Measurements from ENCODE around the gene PNPLA3. TPM values are rescaled to one million over a fixed set of nuclear protein-coding genes. Genes with fewer than 3 reads are reported as not detected.

PNPLA3 gene
- total and polyA plus RNA-seq, 9 of the 15 experiments (the other 6 are each of a cell fraction or from before 2014, with no cell fraction given): 0.20 to 0.48 (median 0.38) TPM; not detected in 6

DNA sequence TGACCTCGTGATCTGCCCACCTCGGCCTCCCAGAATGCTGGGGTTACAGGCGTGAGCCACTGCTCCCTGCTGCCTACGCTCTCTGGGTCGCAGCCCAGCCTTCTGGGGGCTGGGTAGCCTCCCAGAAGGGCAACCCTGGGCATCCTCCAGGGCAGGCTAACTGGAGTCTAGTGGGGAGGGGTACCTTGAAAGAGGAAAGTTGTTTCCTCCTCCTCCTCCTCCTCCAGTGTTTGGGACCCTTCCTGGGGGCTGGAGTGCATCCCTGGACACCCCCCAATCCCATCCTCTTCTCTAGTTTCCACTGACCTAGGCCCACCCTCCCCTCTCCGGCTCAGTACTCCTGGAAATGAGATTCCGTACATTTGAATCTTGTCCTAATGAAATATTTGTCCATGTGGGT, 1.3 kb downstream of the PNPLA3 start:
- CTCF ChIA-PET (ENCODE audit: low intra/inter-chr PET ratio): no interaction called here
- intact Hi-C loops (cut with micrococcal nuclease): no loop called here

More for the DNA sequence above, 1.3 kb downstream of the PNPLA3 start:
- WGBS (ENCODE audit: insufficient coverage, low coverage, missing lambda C conversion rate): 49% methylated on average over 2 of the region's 7 CpGs
- no peak overlapping the region for H2AFZ ChIP-seq (ENCODE audit: low read depth, low read length)
- no peaks in the 10 kb centered on the region for H3K9me1 ChIP-seq (ENCODE audit: control insufficient read depth, insufficient read depth, low read length)
- no peak overlapping the region for H3K9ac ChIP-seq (ENCODE audit: insufficient read depth in 1 of 2, low read depth in 2 of 2, low read length in 2 of 2)
- H3K9me3 ChIP-seq (replicated peaks; ENCODE audit: control insufficient read depth, insufficient read depth, low read depth, low read length): no peaks in the 10 kb centered on the region
- no peak for FAIRE-seq
- H3K4me1 ChIP-seq (replicated peaks in 1 of 2; ENCODE audit: control insufficient read depth in 2 of 2, insufficient read depth in 2 of 2, low read length in 2 of 2): peaks cover 2 to 9% of the 10 kb centered on the region in 2 experiments; a peak in 3 of 5 replicates
- TF ChIP-seq HIVEP1 (CRISPR knock-in tag; IDR thresholded peaks at IDR 0.05) (no peak), ZNF184 (CRISPR knock-in tag; IDR thresholded peaks at IDR 0.05) (no peak), HNRNPL (IDR thresholded peaks at IDR 0.05; ENCODE audit: low read depth, low read length) (no peak), ETS1 (conservative IDR thresholded peaks at IDR 0.05; ENCODE audit: control insufficient read depth, low read depth, low read length) (no peak), ARNT (IDR thresholded peaks at IDR 0.05) (no peak), ZBED1 (IDR thresholded peaks at IDR 0.05) (no peak), TOE1 (IDR thresholded peaks at IDR 0.05; ENCODE audit: borderline replicate concordance) (no peak), TOE1 (CRISPR knock-in tag; IDR thresholded peaks at IDR 0.05; ENCODE audit: borderline replicate concordance, low read depth) (no peak), IRF2 (CRISPR knock-in tag; IDR thresholded peaks at IDR 0.05) (no peak), LCOR (CRISPR knock-in tag; IDR thresholded peaks at IDR 0.05) (no peak), SLC30A9 (CRISPR knock-in tag; IDR thresholded peaks at IDR 0.05) (no peak), EWSR1 (IDR thresholded peaks at IDR 0.05; ENCODE audit: borderline replicate concordance, low read depth, partially characterized antibody) (no peak)
- TF ChIP-seq, protein P1, sequence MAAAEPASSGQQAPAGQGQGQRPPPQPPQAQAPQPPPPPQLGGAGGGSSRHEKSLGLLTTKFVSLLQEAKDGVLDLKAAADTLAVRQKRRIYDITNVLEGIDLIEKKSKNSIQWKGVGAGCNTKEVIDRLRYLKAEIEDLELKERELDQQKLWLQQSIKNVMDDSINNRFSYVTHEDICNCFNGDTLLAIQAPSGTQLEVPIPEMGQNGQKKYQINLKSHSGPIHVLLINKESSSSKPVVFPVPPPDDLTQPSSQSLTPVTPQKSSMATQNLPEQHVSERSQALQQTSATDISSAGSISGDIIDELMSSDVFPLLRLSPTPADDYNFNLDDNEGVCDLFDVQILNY (CRISPR knock-in tag; IDR thresholded peaks at IDR 0.05): no peak
- TF ChIP-seq, protein P2, sequence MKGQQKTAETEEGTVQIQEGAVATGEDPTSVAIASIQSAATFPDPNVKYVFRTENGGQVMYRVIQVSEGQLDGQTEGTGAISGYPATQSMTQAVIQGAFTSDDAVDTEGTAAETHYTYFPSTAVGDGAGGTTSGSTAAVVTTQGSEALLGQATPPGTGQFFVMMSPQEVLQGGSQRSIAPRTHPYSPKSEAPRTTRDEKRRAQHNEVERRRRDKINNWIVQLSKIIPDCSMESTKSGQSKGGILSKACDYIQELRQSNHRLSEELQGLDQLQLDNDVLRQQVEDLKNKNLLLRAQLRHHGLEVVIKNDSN (CRISPR knock-in tag; IDR thresholded peaks at IDR 0.05): no peak
- no peak overlapping the region for H3K4me2 ChIP-seq (ENCODE audit: insufficient read depth, low read length)
- peaks cover 6 to 19% of the 10 kb centered on the region in 2 experiments; a peak in 4 of 5 replicates for H3K27me3 ChIP-seq (ENCODE audit: control insufficient read depth in 2 of 2, insufficient read depth in 2 of 2, low read length in 2 of 2)
- H3K4me3 ChIP-seq: no peak overlapping the region
- no peak for ATAC-seq
- BruUV-seq (replicated peaks): no TSS peak
- no peak for DNase-seq (ENCODE audit: extremely low read depth in 1 of 4, low spot score in 3 of 4)
- no peak overlapping the region for H3K27ac ChIP-seq (ENCODE audit: extremely low read depth, low read depth, low read length)
- in situ Hi-C loops (cut with MboI): no loop called here
- POLR2A ChIA-PET: no interaction called here
- H3K36me3 ChIP-seq (ENCODE audit: control insufficient read depth, insufficient read depth, low read length): no peaks in the 10 kb centered on the region
- H4K20me1 ChIP-seq (replicated peaks; ENCODE audit: control insufficient read depth, insufficient read depth, low read length): no peaks in the 10 kb centered on the region
- H3K79me2 ChIP-seq (ENCODE audit: control insufficient read depth, insufficient read depth, low read length): no peaks in the 10 kb centered on the region

Measured in K562 (cell line).